GM23248 (cell line): ENCODE data around the gene RNF14.

ENCODE experiments used
- EZH2 ChIP-seq: fragments of 200-600 bp; sonication (generic); IDR thresholded peaks from 2 replicates; pipeline ENCODE4 v1.6.1; 2018; ENCODE audit warnings: antibody characterized with exemption, mild to moderate bottlenecking; ENCODE audit not compliant: insufficient read depth, poor library complexity, severe bottlenecking
- EZH2phosphoT487 ChIP-seq: fragments of 200-600 bp; sonication (generic); IDR thresholded peaks from 2 replicates; pipeline ENCODE4 v1.6.1; 2018; ENCODE audit warnings: antibody characterized with exemption, moderate library complexity, mild to moderate bottlenecking, low read depth; ENCODE audit not compliant: insufficient read depth

DNA sequence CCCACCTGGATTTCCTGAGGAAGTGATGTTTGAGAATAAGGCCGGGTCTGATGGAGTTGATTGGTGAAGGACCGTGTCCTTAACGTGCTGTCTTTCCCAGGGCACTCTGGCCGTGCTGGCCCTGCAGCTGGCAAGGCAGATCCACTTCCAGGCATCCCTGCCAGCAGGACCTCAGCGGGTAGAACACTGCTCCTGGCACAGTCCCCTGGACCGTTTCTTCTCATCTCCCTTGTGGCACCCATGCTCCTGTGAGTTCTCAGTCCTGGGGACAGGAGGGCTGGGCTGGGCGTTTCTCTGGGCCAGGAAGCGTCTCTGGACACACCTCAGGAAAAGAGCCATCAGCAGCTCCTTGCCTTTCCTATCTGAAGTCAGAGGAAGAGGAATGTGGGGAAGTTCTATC, 40.9 kb upstream of the RNF14 start:
- TF ChIP-seq EZH2 (no peak), EZH2phosphoT487 (no peak)
